ENCODE data around the gene IPO7. TPM values are rescaled to one million over a fixed set of nuclear protein-coding genes. Genes with fewer than 3 reads are reported as not detected.

Gene IPO7
- polyA plus RNA-seq, 1 of the 3 experiments (the other 2 are of a cell fraction), result 25.4 TPM

- no peak for TF ChIP-seq TEAD4 (IDR thresholded peaks at IDR 0.05; ENCODE audit: borderline replicate concordance, insufficient read depth)
- no peak for TF ChIP-seq SMC3 (IDR thresholded peaks at IDR 0.05; ENCODE audit: low read depth, low read length)
- no peak for TF ChIP-seq ELF1 (IDR thresholded peaks at IDR 0.05)
- TF ChIP-seq CHD2 (IDR thresholded peaks at IDR 0.05; ENCODE audit: low read length, partially characterized antibody), result no peak
- TF ChIP-seq USF2 (IDR thresholded peaks at IDR 0.05; ENCODE audit: borderline replicate concordance, low read depth, low read length), result no peak
- TF ChIP-seq EZH2phosphoT487 (IDR thresholded peaks at IDR 0.05; ENCODE audit: borderline replicate concordance, low read depth), result no peak
- no peak for TF ChIP-seq MAX (IDR thresholded peaks at IDR 0.05; ENCODE audit: low read depth)
Measured at GRCh38 chr11:9479899-9480298, 95.4 kb downstream of the IPO7 start (continued).

DNA sequence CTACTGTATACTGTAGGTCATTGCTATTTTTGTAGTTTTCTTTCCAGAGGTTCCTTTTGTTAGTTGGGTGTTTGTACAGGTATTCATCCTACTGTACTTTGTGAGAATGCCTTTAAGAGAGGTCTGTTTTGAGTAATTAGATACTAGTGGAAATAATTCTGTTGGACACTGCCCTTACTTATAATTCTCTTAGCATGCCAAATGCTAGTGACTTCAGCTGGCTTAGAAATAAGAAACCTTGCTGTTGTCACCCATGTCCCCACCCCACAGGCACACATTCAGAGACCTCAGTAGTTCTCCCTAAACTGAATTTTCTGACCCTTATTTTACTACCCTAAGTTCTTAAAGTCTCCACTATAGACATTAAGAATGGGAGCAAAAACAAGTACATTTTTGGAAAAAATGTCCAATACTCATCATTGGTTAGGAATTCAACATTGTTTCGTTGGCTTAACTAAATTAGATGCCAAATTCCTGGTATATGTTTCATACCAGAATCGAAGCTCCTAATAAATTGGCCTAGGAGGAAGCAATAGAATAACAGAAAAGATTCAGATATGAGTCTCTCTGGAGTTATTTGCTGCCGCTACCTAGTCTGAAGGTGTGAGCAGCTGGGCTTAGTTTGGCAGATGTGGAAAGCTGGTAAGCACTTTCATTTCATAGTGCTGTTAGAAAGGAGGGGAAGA is 104.8 kb downstream of the IPO7 start:
- CTCF ChIA-PET, result interaction anchor here (1.3 to 1.9 kb wide), 2 partner anchors 18 to 104 kb away, joined by 3 to 10 read pairs; no protein-coding TSS in a partner anchor
- Histone ChIP-seq H3K9me3 (no peaks in the 10 kb centered on the region), H3F3A (replicated peaks; ENCODE audit: insufficient read depth) (peaks cover 29% of the 10 kb centered on the region), H3K79me2 (ENCODE audit: insufficient read depth) (no peaks in the 10 kb centered on the region), H3K4me1 (ENCODE audit: control insufficient read depth in 1 of 2, insufficient read depth in 2 of 2, low read depth in 1 of 2, low read length in 1 of 2) (peaks cover 0 to 15% of the 10 kb centered on the region in 2 experiments; a peak in 1 of 4 replicates), H3K36me3 (replicated peaks in 1 of 2; ENCODE audit: control insufficient read depth in 1 of 2, insufficient read depth in 2 of 2, low read length in 1 of 2) (peaks cover 0 to 16% of the 10 kb centered on the region in 2 experiments), H3K27ac (ENCODE audit: low read depth in 2 of 2, low read length in 1 of 2) (peak overlapping the region; percentile 7 to 83; a peak in 3 of 4 replicates), H2AFZ (ENCODE audit: low read depth) (peak overlapping the region; percentile 5; the same call in 1 of the 2 replicates), H3K9me2 (no peaks in the 10 kb centered on the region), H3K4me3 (ENCODE audit: low read depth in 2 of 2, low read length in 1 of 2) (peak overlapping the region in 1 of 2 experiments; percentile 30; a peak in 3 of 4 replicates), H3K4me2 (peak overlapping the region; percentile 63), H4K20me1 (ENCODE audit: insufficient read depth) (no peaks in the 10 kb centered on the region), H3K27me3 (ENCODE audit: insufficient read depth) (no peaks in the 10 kb centered on the region), H3K9ac (peak overlapping the region; percentile 19; the same call in 1 of the 2 replicates)
- TF ChIP-seq PBX3 (IDR thresholded peaks at IDR 0.05), result no peak
- TF ChIP-seq YY1 (IDR thresholded peaks at IDR 0.05; ENCODE audit: low read depth), result no peak
- TF ChIP-seq USF2 (IDR thresholded peaks at IDR 0.05; ENCODE audit: borderline replicate concordance, low read depth, low read length), result no peak
- TF ChIP-seq, protein P1, sequence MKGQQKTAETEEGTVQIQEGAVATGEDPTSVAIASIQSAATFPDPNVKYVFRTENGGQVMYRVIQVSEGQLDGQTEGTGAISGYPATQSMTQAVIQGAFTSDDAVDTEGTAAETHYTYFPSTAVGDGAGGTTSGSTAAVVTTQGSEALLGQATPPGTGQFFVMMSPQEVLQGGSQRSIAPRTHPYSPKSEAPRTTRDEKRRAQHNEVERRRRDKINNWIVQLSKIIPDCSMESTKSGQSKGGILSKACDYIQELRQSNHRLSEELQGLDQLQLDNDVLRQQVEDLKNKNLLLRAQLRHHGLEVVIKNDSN (IDR thresholded peaks at IDR 0.05; ENCODE audit: borderline replicate concordance, low read depth), result no peak
- no peak for TF ChIP-seq RCOR1 (IDR thresholded peaks at IDR 0.05; ENCODE audit: low read length)
- TF ChIP-seq NRF1 (IDR thresholded peaks at IDR 0.05; ENCODE audit: low read depth, low read length), result no peak
- TF ChIP-seq MAX (IDR thresholded peaks at IDR 0.05; ENCODE audit: low read depth), result no peak
- TF ChIP-seq TAF1 (IDR thresholded peaks at IDR 0.05; ENCODE audit: borderline replicate concordance, low read depth, low read length), result no peak
- TF ChIP-seq JUND (IDR thresholded peaks at IDR 0.05), result peak; percentile 54
- no peak for TF ChIP-seq EP300 (IDR thresholded peaks at IDR 0.05; ENCODE audit: borderline replicate concordance in 1 of 2, low read depth in 1 of 2, low read length in 1 of 2)
- TF ChIP-seq MEF2A (IDR thresholded peaks at IDR 0.05; ENCODE audit: borderline replicate concordance, low read depth), result 0 out of 2 replicates have a peak, but pooled peaks have one; percentile 40
- peak; percentile 49; the same call in 1 of the 2 replicates for TF ChIP-seq TEAD4 (IDR thresholded peaks at IDR 0.05; ENCODE audit: borderline replicate concordance, insufficient read depth)
- peak; percentile 25; the same call in 1 of the 2 replicates for TF ChIP-seq TCF12 (IDR thresholded peaks at IDR 0.05)
- TF ChIP-seq FOXJ3 (CRISPR knock-in tag; IDR thresholded peaks at IDR 0.05), result no peak
- peak; percentile 15; the same call in 1 of the 2 replicates for TF ChIP-seq NFIC (IDR thresholded peaks at IDR 0.05; ENCODE audit: borderline replicate concordance)
- peak; percentile 60 for TF ChIP-seq FOSL2 (IDR thresholded peaks at IDR 0.05; ENCODE audit: borderline replicate concordance, low read depth)
- POLR2A ChIA-PET, result no interaction called here
- no peak for DNase-seq
- WGBS (ENCODE audit: low lambda C conversion rate), result 16% methylated on average over 3 of the region's 3 CpGs

Measured in SK-N-SH (cell line).